Measurements from ENCODE around the gene SCAMP3.
A peak's percentile ranks its signal among the peaks of the same experiment; 100 is the strongest.

The SCAMP3 gene

GRCh38 chr1:155261852-155262673 is at the start of gene SCAMP3:
SCAMP3 (minus strand) TSS chr1:155262360; CDS start chr1:155262151, 209 bp downstream.
- TF ChIP-seq CTCF (IDR thresholded peaks at IDR 0.05; ENCODE audit: control extremely low read depth, extremely low read depth, low read depth, missing control alignments) = no peak
- ChIA-PET CTCF (interaction anchor here (0.6 to 4.5 kb wide), 5 partner anchors 11 to 68 kb away, joined by 3 to 103 read pairs (median 3); no protein-coding TSS in a partner anchor), POLR2A (interaction anchor here (2.1 kb wide), 1 partner anchor 11 kb away, joined by 11 read pairs; no protein-coding TSS in a partner anchor)
- peak; percentile 97 for DNase-seq (ENCODE audit: extremely low spot score)

- ChIA-PET POLR2A (no interaction called here), CTCF (interaction anchor here (2.0 to 3.6 kb wide), 2 partner anchors 12 to 59 kb away, joined by 8 to 20 read pairs; no protein-coding TSS in a partner anchor)
- TF ChIP-seq CTCF (IDR thresholded peaks at IDR 0.05; ENCODE audit: control extremely low read depth, extremely low read depth, low read depth, missing control alignments) = no peak
- no peak for DNase-seq (ENCODE audit: extremely low spot score)
Observed at GRCh38 chr1:155309423-155310021, 47.4 kb upstream of the SCAMP3 start.

GRCh38 chr1:155308493-155309422 is 46.6 kb upstream of the SCAMP3 start, which contains the start of gene FDPS:
FDPS (plus strand) TSS chr1:155308866; CDS start chr1:155309790, 924 bp downstream.
- ChIA-PET CTCF (interaction anchor here (0.7 to 4.4 kb wide), 12 partner anchors 11 to 477 kb away, joined by 3 to 52 read pairs (median 3); partner anchors contain the start of genes CLK2, HCN3 and KRTCAP2), POLR2A (interaction anchor here (0.5 to 1.3 kb wide), 10 partner anchors 9 to 1316 kb away, joined by 3 to 9 read pairs (median 3); a partner anchor contains a TSS)
- peak; percentile 98 for DNase-seq (ENCODE audit: extremely low spot score)
- TF ChIP-seq CTCF (IDR thresholded peaks at IDR 0.05; ENCODE audit: control extremely low read depth, extremely low read depth, low read depth, missing control alignments) = no peak

GRCh38 chr1:155307247-155307740 is 45.1 kb upstream of the SCAMP3 start:
- CTCF ChIA-PET = interaction anchor here (0.7 to 4.4 kb wide), 8 partner anchors 10 to 62 kb away, joined by 3 to 52 read pairs (median 4); partner anchors contain the start of gene HCN3
- POLR2A ChIA-PET = interaction anchor here (1.3 kb wide), 1 partner anchor 16 kb away, joined by 9 read pairs; no protein-coding TSS in a partner anchor
- TF ChIP-seq CTCF (IDR thresholded peaks at IDR 0.05; ENCODE audit: control extremely low read depth, extremely low read depth, low read depth, missing control alignments) = peak; percentile 33
- no peak for DNase-seq (ENCODE audit: extremely low spot score)

- POLR2A ChIA-PET = no interaction called here
- CTCF ChIA-PET = interaction anchor here (2.4 to 4.4 kb wide), 3 partner anchors 13 to 55 kb away, joined by 8 to 52 read pairs (median 26); no protein-coding TSS in a partner anchor
- no peak for DNase-seq (ENCODE audit: extremely low spot score)
- no peak for TF ChIP-seq CTCF (IDR thresholded peaks at IDR 0.05; ENCODE audit: control extremely low read depth, extremely low read depth, low read depth, missing control alignments)
Observed at GRCh38 chr1:155305881-155306391, 43.8 kb upstream of the SCAMP3 start.
